PFSK-1 (cell line): ENCODE measurements around the gene ZBTB16.

Experiments
- POLR2AphosphoS5 ChIP-seq: IDR thresholded peaks from 2 replicates; pipeline ENCODE4 v1.6.1; 2012; ENCODE audit warnings: low read depth, mild to moderate bottlenecking, control low read depth, low read length, moderate library complexity
- TF ChIP-seq, protein P1 (sequence below), 2 experiments: IDR thresholded peaks; 2 replicates each; pipeline versions ENCODE4 v1.6.1 to v1.8.0; 2011 to 2012; ENCODE audit warnings: low read depth in 2 of 2, low read length in 2 of 2, control low read depth in 1 of 2, inconsistent platforms in 1 of 2, mild to moderate bottlenecking in 1 of 2, moderate library complexity in 1 of 2; ENCODE audit not compliant: insufficient read depth in 1 of 2

DNA sequence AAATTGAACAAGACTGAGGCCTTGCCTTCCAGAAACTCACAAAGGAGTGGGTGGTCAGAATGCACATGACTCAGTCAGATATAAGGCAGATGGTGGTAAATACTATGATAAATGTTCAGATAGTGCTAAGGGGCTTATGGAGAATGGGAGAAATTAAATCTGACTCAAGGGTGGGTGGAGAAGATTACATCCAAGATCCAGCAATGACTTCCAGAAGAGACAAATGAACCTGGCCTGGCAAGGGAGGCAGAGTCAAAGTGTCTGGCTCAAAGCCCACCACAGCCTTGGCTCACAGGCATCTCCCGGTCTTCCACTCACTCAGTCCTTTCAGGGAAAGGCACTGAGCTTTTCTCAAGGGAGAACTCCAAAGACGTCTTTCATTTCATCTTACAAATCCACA, 6.1 kb upstream of the ZBTB16 start:
- TF ChIP-seq, protein P1, sequence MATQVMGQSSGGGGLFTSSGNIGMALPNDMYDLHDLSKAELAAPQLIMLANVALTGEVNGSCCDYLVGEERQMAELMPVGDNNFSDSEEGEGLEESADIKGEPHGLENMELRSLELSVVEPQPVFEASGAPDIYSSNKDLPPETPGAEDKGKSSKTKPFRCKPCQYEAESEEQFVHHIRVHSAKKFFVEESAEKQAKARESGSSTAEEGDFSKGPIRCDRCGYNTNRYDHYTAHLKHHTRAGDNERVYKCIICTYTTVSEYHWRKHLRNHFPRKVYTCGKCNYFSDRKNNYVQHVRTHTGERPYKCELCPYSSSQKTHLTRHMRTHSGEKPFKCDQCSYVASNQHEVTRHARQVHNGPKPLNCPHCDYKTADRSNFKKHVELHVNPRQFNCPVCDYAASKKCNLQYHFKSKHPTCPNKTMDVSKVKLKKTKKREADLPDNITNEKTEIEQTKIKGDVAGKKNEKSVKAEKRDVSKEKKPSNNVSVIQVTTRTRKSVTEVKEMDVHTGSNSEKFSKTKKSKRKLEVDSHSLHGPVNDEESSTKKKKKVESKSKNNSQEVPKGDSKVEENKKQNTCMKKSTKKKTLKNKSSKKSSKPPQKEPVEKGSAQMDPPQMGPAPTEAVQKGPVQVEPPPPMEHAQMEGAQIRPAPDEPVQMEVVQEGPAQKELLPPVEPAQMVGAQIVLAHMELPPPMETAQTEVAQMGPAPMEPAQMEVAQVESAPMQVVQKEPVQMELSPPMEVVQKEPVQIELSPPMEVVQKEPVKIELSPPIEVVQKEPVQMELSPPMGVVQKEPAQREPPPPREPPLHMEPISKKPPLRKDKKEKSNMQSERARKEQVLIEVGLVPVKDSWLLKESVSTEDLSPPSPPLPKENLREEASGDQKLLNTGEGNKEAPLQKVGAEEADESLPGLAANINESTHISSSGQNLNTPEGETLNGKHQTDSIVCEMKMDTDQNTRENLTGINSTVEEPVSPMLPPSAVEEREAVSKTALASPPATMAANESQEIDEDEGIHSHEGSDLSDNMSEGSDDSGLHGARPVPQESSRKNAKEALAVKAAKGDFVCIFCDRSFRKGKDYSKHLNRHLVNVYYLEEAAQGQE (IDR thresholded peaks at IDR 0.05; ENCODE audit: insufficient read depth in 1 of 2, low read depth in 2 of 2, low read length in 2 of 2): no peak
- no peak for TF ChIP-seq POLR2AphosphoS5
